Islet of Langerhans (tissue), 1 donor: ENCODE measurements around the gene AOC3.
"Not testable (repeated sequence)": the region's sequence is repeated elsewhere in the genome, so short reads cannot be mapped to it uniquely, and the experiment has no call there.

Source experiments
- FAIRE-seq: peaks from one replicate; lab custom pipeline; 2011; peaks lifted over from hg19 to GRCh38; lab: Jason Lieb, UNC

AOC3 gene

GRCh38 chr17:42844271-42844670, 6.7 kb upstream of the AOC3 start, which contains the start of gene AOC2:
TSS of gene AOC2 (plus strand) at chr17:42844580. CDS start at chr17:42844627, 47 bp downstream.
- FAIRE-seq: no peak

GRCh38 chr17:42844761-42845555, 6.0 kb upstream of the AOC3 start:
- FAIRE-seq: no peak

- FAIRE-seq: no peak
These were observed 5.5 kb upstream of the AOC3 start for GRCh38 chr17:42845556-42845917.

- FAIRE-seq: no peak
These were observed 4.9 kb upstream of the AOC3 start for GRCh38 chr17:42845918-42846593.

- FAIRE-seq: no peak
These were observed 4.3 kb upstream of the AOC3 start for GRCh38 chr17:42846594-42847280.

- no peak for FAIRE-seq
These were observed 2.9 kb upstream of the AOC3 start for GRCh38 chr17:42848093-42848492.

- no peak for FAIRE-seq
These were observed 2.0 kb upstream of the AOC3 start for GRCh38 chr17:42849031-42849430.

GRCh38 chr17:42849451-42850181, 1.4 kb upstream of the AOC3 start:
- FAIRE-seq: no peak

- not testable (repeated sequence) for FAIRE-seq
These were observed 607 bp downstream of the AOC3 start for GRCh38 chr17:42851371-42852240.

- FAIRE-seq: no peak
These were observed 1.4 kb downstream of the AOC3 start for GRCh38 chr17:42852351-42852750.

- no peak for FAIRE-seq
These were observed 2.0 kb downstream of the AOC3 start for GRCh38 chr17:42853004-42853403.

- FAIRE-seq: no peak
These were observed 2.6 kb downstream of the AOC3 start for GRCh38 chr17:42853597-42853967.

GRCh38 chr17:42853968-42854790, 3.2 kb downstream of the AOC3 start:
- FAIRE-seq: no peak

- FAIRE-seq: no peak
These were observed 4.1 kb downstream of the AOC3 start for GRCh38 chr17:42855048-42855596.

- not testable (repeated sequence) for FAIRE-seq
These were observed 5.1 kb downstream of the AOC3 start for GRCh38 chr17:42856093-42856492.

GRCh38 chr17:42856516-42856915, 5.5 kb downstream of the AOC3 start:
- not testable (repeated sequence) for FAIRE-seq

- no peak for FAIRE-seq
These were observed 6.4 kb downstream of the AOC3 start for GRCh38 chr17:42857389-42857788.

- no peak for FAIRE-seq
These were observed 14.7 kb downstream of the AOC3 start for GRCh38 chr17:42865638-42866094.

- FAIRE-seq: no peak
These were observed 15.2 kb downstream of the AOC3 start for GRCh38 chr17:42866216-42866615.
